Testis (tissue), 3 donors: Measurements from ENCODE around the gene PXYLP1. TPM values are rescaled to one million over a fixed set of nuclear protein-coding genes. Genes with fewer than 3 reads are reported as not detected.

Experiments used
- DNase-seq: peaks from one replicate; pipeline ENCODE4 v3.0.0-alpha.2; 2019
- H3K27ac ChIP-seq, 2 donors: fragments of 200-600 bp; sonication (generic); one replicate each; pipeline ENCODE4 v1.5.1; 2019
- H3K27me3 ChIP-seq: fragments of 200-600 bp; sonication (generic); one replicate; pipeline ENCODE4 v1.5.1; 2019
- H3K36me3 ChIP-seq: fragments of 200-600 bp; sonication (generic); one replicate; pipeline ENCODE4 v1.5.1; 2017; ENCODE audit warnings: low read depth; ENCODE audit errors: missing control alignments
- H3K4me1 ChIP-seq: fragments of 200-600 bp; sonication (generic); one replicate; pipeline ENCODE4 v1.5.1; 2019
- H3K4me3 ChIP-seq, 2 donors: fragments of 200-600 bp; sonication (generic); one replicate each; pipeline ENCODE4 v1.5.1; 2017 to 2019
- H3K9me3 ChIP-seq: fragments of 200-600 bp; sonication (generic); one replicate; pipeline ENCODE4 v1.5.1; 2017
- CTCF ChIP-seq, 3 experiments: fragments of 450-650 bp in 2 of 3; fragments of 200-600 bp in 1 of 3; sonication (generic) in 1 of 3; IDR thresholded peaks; one replicate each; pipeline ENCODE4 v1.5.1; 2016 to 2019; ENCODE audit warnings: antibody characterized with exemption in 3 of 3, mild to moderate bottlenecking in 2 of 3, moderate library complexity in 1 of 3
- POLR2A ChIP-seq: fragments of 450-650 bp; IDR thresholded peaks from one replicate; pipeline ENCODE4 v1.6.1; 2017; ENCODE audit warnings: antibody characterized with exemption, mild to moderate bottlenecking, moderate library complexity
- WGBS, 2 donors: methylation state at CpG; one replicate each; pipeline ENCODE4 v1.1.5; 2018; 5-methylcytosine and 5-hydroxymethylcytosine counted together
- intact Hi-C: fragments of 100-400 bp; cut with DNase I; formaldehyde crosslinking; loops from one replicate; pipeline ENCODE4 v1.15.1; 2023; ENCODE audit warnings: low total_unique reads
- polyA plus RNA-seq: library from polyadenylated mRNA; stranded (reverse); fragments of 350-450 nt; fragmentation: Illumina TruSeq; extraction: RNeasy Lipid Tissue Mini Kit (QIAGEN cat#74804); gene quantifications from one replicate; pipeline ENCODE4 v1.2.3, GENCODE V29; 2014; ENCODE audit warnings: low read depth, low replicate concordance; ENCODE audit not compliant: insufficient read depth
- total RNA-seq, 2 donors: library from RNA; depleted of rRNA; stranded (reverse); fragments of >200 nt; gene quantifications; one replicate each; pipeline ENCODE4 v1.2.3, GENCODE V29; 2016

Gene PXYLP1
- total and polyA plus RNA-seq, 3 donors from 2014 or later, result 16.0 to 55.8 (median 31.6) TPM

GRCh38 chr3:141328286-141329166 lies 96.9 kb downstream of the PXYLP1 start:
- intact Hi-C loops, result no loop called here
- DNase-seq, result no peak
- TF ChIP-seq CTCF (IDR thresholded peaks at IDR 0.05), result no peak
- TF ChIP-seq POLR2A, result no peak
- H3K27me3 ChIP-seq, result no peaks in the 10 kb centered on the region
- no peak overlapping the region for H3K4me3 ChIP-seq
- no peaks in the 10 kb centered on the region for H3K36me3 ChIP-seq
- no peaks in the 10 kb centered on the region for H3K9me3 ChIP-seq
- no peaks in the 10 kb centered on the region for H3K4me1 ChIP-seq
- H3K27ac ChIP-seq, result no peak overlapping the region
- 84 to 85% methylated on average over 7 of the region's 7 CpGs for WGBS, 2 donors

DNA sequence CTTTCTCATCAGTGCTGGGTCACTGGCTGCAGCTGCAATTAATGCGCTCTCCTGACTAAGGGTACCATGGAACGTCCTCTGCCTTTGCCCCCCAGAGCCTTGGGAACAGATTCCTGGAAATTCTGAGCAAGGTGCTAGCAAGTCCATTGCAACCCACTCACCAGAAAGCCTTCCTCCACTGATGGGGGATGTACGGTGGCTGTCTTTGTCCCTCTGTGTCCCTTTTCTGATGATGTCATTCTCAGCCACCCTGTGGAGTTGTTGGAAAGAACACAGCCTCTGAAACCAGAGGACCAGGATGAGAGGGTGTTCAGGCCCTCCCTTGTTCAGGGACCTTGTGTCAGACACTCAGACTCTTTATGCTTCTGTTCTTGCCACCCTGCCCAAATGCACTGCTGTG lies 98.6 kb downstream of the PXYLP1 start:
- H3K36me3 ChIP-seq, result no peaks in the 10 kb centered on the region
- no peaks in the 10 kb centered on the region for H3K4me1 ChIP-seq
- DNase-seq, result no peak
- intact Hi-C loops, result no loop called here
- H3K27me3 ChIP-seq, result no peaks in the 10 kb centered on the region
- H3K27ac ChIP-seq, result no peak overlapping the region
- WGBS, 2 donors, result 89 to 100% methylated on average over 1 to 3 of the region's 3 CpGs
- H3K4me3 ChIP-seq, result no peak overlapping the region
- TF ChIP-seq CTCF (IDR thresholded peaks at IDR 0.05), result no peak
- TF ChIP-seq POLR2A, result no peak
- H3K9me3 ChIP-seq, result no peaks in the 10 kb centered on the region

DNA sequence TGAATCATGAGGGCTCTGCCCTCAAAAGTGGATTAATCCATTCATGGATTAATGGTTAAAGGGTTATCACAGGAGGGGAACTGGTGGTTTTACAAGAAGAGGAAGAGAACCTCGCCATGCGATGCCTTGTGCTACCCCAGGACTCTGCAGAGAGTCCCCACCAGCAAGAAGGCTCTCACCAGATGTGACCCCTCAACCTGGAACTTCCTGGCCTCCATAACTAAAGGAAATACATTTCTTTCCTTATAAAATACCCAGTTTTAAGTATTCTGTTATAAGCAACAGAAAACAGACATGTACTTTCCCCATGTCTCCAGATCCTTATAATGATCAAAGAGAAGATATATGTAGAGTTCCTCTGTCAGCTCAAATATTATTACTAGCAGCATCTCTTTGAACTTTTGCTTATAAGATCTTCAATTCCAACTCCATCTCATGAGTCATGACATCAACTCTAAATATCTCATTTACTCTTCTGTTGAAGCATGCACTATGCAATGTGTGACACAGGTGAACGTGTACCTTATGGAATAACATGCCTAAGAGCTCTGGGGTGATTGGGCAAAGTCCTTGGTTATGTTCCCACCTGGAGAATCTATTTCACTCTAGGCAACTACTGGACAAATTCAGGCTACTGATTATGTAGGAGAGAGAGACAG lies 99.2 kb downstream of the PXYLP1 start:
- no peaks in the 10 kb centered on the region for H3K4me1 ChIP-seq
- no peak for DNase-seq
- TF ChIP-seq POLR2A, result no peak
- no peak for TF ChIP-seq CTCF (IDR thresholded peaks at IDR 0.05)
- H3K9me3 ChIP-seq, result no peaks in the 10 kb centered on the region
- intact Hi-C loops, result no loop called here
- H3K36me3 ChIP-seq, result no peaks in the 10 kb centered on the region
- H3K27ac ChIP-seq, result no peak overlapping the region
- no peak overlapping the region for H3K4me3 ChIP-seq
- H3K27me3 ChIP-seq, result no peaks in the 10 kb centered on the region
- WGBS, 2 donors, result 92 to 93% methylated on average over 3 of the region's 3 CpGs

- H3K4me3 ChIP-seq, result no peak overlapping the region
- TF ChIP-seq POLR2A, result no peak
- no peak for TF ChIP-seq CTCF (IDR thresholded peaks at IDR 0.05)
- H3K27me3 ChIP-seq, result no peaks in the 10 kb centered on the region
- H3K4me1 ChIP-seq, result no peaks in the 10 kb centered on the region
- no peak overlapping the region for H3K27ac ChIP-seq
- no peaks in the 10 kb centered on the region for H3K36me3 ChIP-seq
- DNase-seq, result no peak
- WGBS, 2 donors, result 81 to 82% methylated on average over 9 of the region's 9 CpGs
- H3K9me3 ChIP-seq, result no peaks in the 10 kb centered on the region
- intact Hi-C loops, result no loop called here
Measured at GRCh38 chr3:141331377-141332318, 100.0 kb downstream of the PXYLP1 start.
